ENCODE measurements around the gene GPR146.

Gene GPR146

GRCh38 chr7:1093916-1094508, 49.7 kb downstream of the GPR146 start:
- DNase-seq (ENCODE audit: low spot score): no peak

- DNase-seq (ENCODE audit: low spot score): no peak
Measured at GRCh38 chr7:1094870-1095269, 50.5 kb downstream of the GPR146 start.

- no peak for DNase-seq (ENCODE audit: low spot score)
Measured at GRCh38 chr7:1095621-1096155, 51.3 kb downstream of the GPR146 start.

GRCh38 chr7:1096156-1097119, 52.1 kb downstream of the GPR146 start:
- no peak for DNase-seq (ENCODE audit: low spot score)

GRCh38 chr7:1097120-1097504, 52.8 kb downstream of the GPR146 start:
- no peak for DNase-seq (ENCODE audit: low spot score)

- DNase-seq (ENCODE audit: low spot score): no peak
Measured at GRCh38 chr7:1098243-1099153, 54.2 kb downstream of the GPR146 start.

- DNase-seq (ENCODE audit: low spot score): no peak
Measured at GRCh38 chr7:1099154-1099542, 54.8 kb downstream of the GPR146 start.

- no peak for DNase-seq (ENCODE audit: low spot score)
Measured at GRCh38 chr7:1099637-1100036, 55.3 kb downstream of the GPR146 start.

- no peak for DNase-seq (ENCODE audit: low spot score)
Measured at GRCh38 chr7:1100386-1100785, 56.0 kb downstream of the GPR146 start.

GRCh38 chr7:1100834-1101562, 56.7 kb downstream of the GPR146 start:
- DNase-seq (ENCODE audit: low spot score): no peak

- no peak for DNase-seq (ENCODE audit: low spot score)
Measured at GRCh38 chr7:1101563-1102431, 57.5 kb downstream of the GPR146 start.

GRCh38 chr7:1103009-1103788, 58.9 kb downstream of the GPR146 start:
- no peak for DNase-seq (ENCODE audit: low spot score)

- no peak for DNase-seq (ENCODE audit: low spot score)
Measured at GRCh38 chr7:1103789-1104515, 59.6 kb downstream of the GPR146 start.

- DNase-seq (ENCODE audit: low spot score): no peak
Measured at GRCh38 chr7:1104516-1105179, 60.3 kb downstream of the GPR146 start.

- DNase-seq (ENCODE audit: low spot score): peak; percentile 44
Measured at GRCh38 chr7:1105189-1105588, 60.8 kb downstream of the GPR146 start.

- no peak for DNase-seq (ENCODE audit: low spot score)
Measured at GRCh38 chr7:1106063-1106792, 61.9 kb downstream of the GPR146 start.

- no peak for DNase-seq (ENCODE audit: low spot score)
Measured at GRCh38 chr7:1106793-1107421, 62.6 kb downstream of the GPR146 start.
